Panc1 (cell line): ENCODE measurements around the gene STEAP2. TPM values are rescaled to one million over a fixed set of nuclear protein-coding genes. Genes with fewer than 3 reads are reported as not detected.
"Not testable (repeated sequence)": the region's sequence is repeated elsewhere in the genome, so short reads cannot be mapped to it uniquely, and the experiment has no call there.

Experiments used
- ATAC-seq: fragments of 200-7000 bp; cut with Tn5 transposase; 2 replicates; pipeline ENCODE4 v1.9.1; 2020; ENCODE audit warnings: mild to moderate bottlenecking, moderate library complexity
- BruUV-seq: library from RNA; stranded (reverse); fragments of 400-500 nt; replicated peaks from 2 replicates; lab custom pipeline; 2021; lab: Mats Ljungman, UMichigan
- CTCF ChIA-PET: fragments of 300-600 bp; sonication (Branson Sonifier 250); formaldehyde crosslinking; loops from one replicate; lab custom pipeline; 2022; ENCODE audit warnings: antibody characterized with exemption; lab: Charles Lee
- POLR2A ChIA-PET: fragments of 300-600 bp; sonication (Branson Sonifier 250); formaldehyde crosslinking; loops from one replicate; lab custom pipeline; 2022; ENCODE audit warnings: antibody characterized with exemption; lab: Charles Lee
- DNase-seq: peaks from one replicate; pipeline ENCODE4 v3.0.0-alpha.2; 2010; ENCODE audit warnings: low read depth, low spot score
- H3K27ac ChIP-seq: 2 replicates; pipeline ENCODE4 v1.5.1; 2011; ENCODE audit warnings: mild to moderate bottlenecking, low read length, inconsistent platforms
- H3K27me3 ChIP-seq: fragments of 200-500 bp; sonication (Bioruptor generic); 2 replicates; pipeline ENCODE4 v1.6.0; 2014; ENCODE audit warnings: low read length, inconsistent platforms; ENCODE audit not compliant: control insufficient read depth, insufficient read depth
- H3K36me3 ChIP-seq: fragments of 200-500 bp; sonication (Bioruptor generic); 2 replicates; pipeline ENCODE4 v1.5.1; 2014; ENCODE audit warnings: inconsistent platforms, mild to moderate bottlenecking, low read length, moderate library complexity; ENCODE audit not compliant: control insufficient read depth, insufficient read depth
- H3K4me1 ChIP-seq: 2 replicates; pipeline ENCODE4 v1.5.1; 2011; ENCODE audit warnings: inconsistent platforms, mild to moderate bottlenecking, low read length, moderate library complexity; ENCODE audit not compliant: control insufficient read depth, insufficient read depth
- H3K4me3 ChIP-seq, 2 experiments: 2 replicates each; pipeline ENCODE4 v1.5.1; 2011 to 2012; ENCODE audit warnings: low read depth in 2 of 2, low read length in 2 of 2, mild to moderate bottlenecking in 2 of 2, inconsistent platforms in 1 of 2, moderate library complexity in 1 of 2
- H3K9me3 ChIP-seq: fragments of 200-500 bp; sonication (Bioruptor generic); 2 replicates; pipeline ENCODE4 v1.5.1; 2014; ENCODE audit warnings: low read depth, mild to moderate bottlenecking, inconsistent platforms, low read length, moderate library complexity; ENCODE audit not compliant: control insufficient read depth, insufficient read depth
- CTCF ChIP-seq: fragments of 450-650 bp; IDR thresholded peaks from 2 replicates; pipeline ENCODE4 v1.5.1; 2017; ENCODE audit warnings: mild to moderate bottlenecking
- POLR2AphosphoS5 ChIP-seq: IDR thresholded peaks from 2 replicates; pipeline ENCODE4 v1.6.1; 2012; ENCODE audit warnings: mild to moderate bottlenecking, low read depth, low read length, moderate library complexity
- REST ChIP-seq, 2 experiments: IDR thresholded peaks; 2 replicates each; pipeline ENCODE4 v1.6.1; 2011 to 2012; ENCODE audit warnings: low read depth in 2 of 2, control low read depth in 1 of 2, low read length in 1 of 2, mild to moderate bottlenecking in 1 of 2, moderate library complexity in 1 of 2; ENCODE audit not compliant: insufficient read depth in 1 of 2
- SIN3A ChIP-seq: IDR thresholded peaks from 2 replicates; pipeline ENCODE4 v1.6.1; 2012; ENCODE audit warnings: low read depth, mild to moderate bottlenecking, low read length, moderate library complexity, borderline replicate concordance; ENCODE audit not compliant: insufficient read depth
- TCF7L2 ChIP-seq: IDR thresholded peaks from 2 replicates; pipeline ENCODE4 v1.6.1; 2011; ENCODE audit warnings: mild to moderate bottlenecking, low read depth, low read length, inconsistent platforms
- in situ Hi-C: cut with HindIII; loops from 2 replicates; pipeline ENCODE4 v1.10.0; 2016; ENCODE audit warnings: low sequenced_read_pairs, low pct_unique_long_range_greater_than_20kb
- intact Hi-C: fragments of 100-400 bp; cut with micrococcal nuclease; formaldehyde crosslinking; loops from one replicate; pipeline ENCODE4 v1.10.0; 2022; ENCODE audit not compliant: unreplicated experiment
- total RNA-seq: library from RNA; stranded (reverse); gene quantifications from one replicate; pipeline ENCODE4 v1.2.1, GENCODE V29; 2021; ENCODE audit not compliant: unreplicated experiment

The STEAP2 gene
- total RNA-seq, 1 experiment from 2014 or later: 4.1 TPM

DNA sequence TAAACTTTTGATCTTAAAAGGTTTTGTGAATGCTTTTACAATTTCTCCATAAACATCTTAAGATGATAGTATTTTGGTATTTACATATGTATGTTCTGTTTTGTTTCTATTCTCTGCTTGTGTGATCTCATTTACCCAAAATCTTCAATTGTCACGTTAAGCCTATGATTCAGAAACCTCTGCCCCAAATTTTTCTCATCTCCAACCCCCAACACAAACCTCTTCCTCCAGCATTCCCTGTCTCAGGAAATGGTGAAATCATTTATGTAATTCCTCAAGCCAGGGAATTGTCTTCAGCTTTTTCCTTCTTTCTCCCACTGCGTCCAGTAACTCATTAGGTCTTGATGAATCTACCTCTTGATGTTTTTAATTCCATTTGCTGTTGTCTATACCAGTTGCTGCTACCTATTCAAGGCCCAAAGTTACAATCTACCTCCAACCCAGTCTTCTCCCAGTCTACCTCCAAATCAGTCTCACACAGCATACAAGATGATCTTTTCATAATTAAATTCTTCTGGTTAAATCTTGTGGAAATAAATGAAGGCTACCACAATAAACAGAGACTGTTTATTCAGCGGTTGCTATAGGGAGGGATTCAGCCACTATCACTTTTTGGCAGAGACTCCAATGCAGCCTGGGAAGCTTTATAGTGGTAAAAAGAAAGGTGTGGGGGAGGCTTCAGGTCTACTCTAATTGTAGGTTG, 39.2 kb downstream of the STEAP2 start:
- ChIA-PET CTCF (no interaction called here), POLR2A (no interaction called here)
- intact Hi-C loops: no loop called here
- no TSS peak for BruUV-seq
- TF ChIP-seq REST (IDR thresholded peaks at IDR 0.05; ENCODE audit: insufficient read depth in 1 of 2, low read depth in 2 of 2, low read length in 1 of 2) (no peak), TCF7L2 (no peak), SIN3A (no peak), POLR2AphosphoS5 (no peak), CTCF (no peak)
- Histone ChIP-seq H3K4me3 (no peak overlapping the region), H3K27me3 (no peaks in the 10 kb centered on the region), H3K27ac (no peak overlapping the region), H3K36me3 (no peaks in the 10 kb centered on the region), H3K4me1 (peaks cover 7% of the 10 kb centered on the region), H3K9me3 (no peaks in the 10 kb centered on the region)
- ATAC-seq (no peak), DNase-seq (no peak)
- in situ Hi-C loops: no loop called here

- BruUV-seq: no TSS peak
- Histone ChIP-seq H3K36me3 (no peaks in the 10 kb centered on the region), H3K27me3 (no peaks in the 10 kb centered on the region), H3K4me3 (no peak overlapping the region), H3K27ac (no peak overlapping the region), H3K9me3 (no peaks in the 10 kb centered on the region), H3K4me1 (peaks cover 2% of the 10 kb centered on the region; the same call in 1 of the 2 replicates)
- in situ Hi-C loops (no loop called here), intact Hi-C loops (no loop called here)
- TF ChIP-seq TCF7L2 (no peak), POLR2AphosphoS5 (no peak), REST (IDR thresholded peaks at IDR 0.05; ENCODE audit: insufficient read depth in 1 of 2, low read depth in 2 of 2, low read length in 1 of 2) (no peak), CTCF (no peak), SIN3A (no peak)
- ATAC-seq: no peak
- DNase-seq: no peak
- ChIA-PET CTCF (no interaction called here), POLR2A (no interaction called here)
Observed at GRCh38 chr7:90251304-90251635, 39.7 kb downstream of the STEAP2 start.

DNA sequence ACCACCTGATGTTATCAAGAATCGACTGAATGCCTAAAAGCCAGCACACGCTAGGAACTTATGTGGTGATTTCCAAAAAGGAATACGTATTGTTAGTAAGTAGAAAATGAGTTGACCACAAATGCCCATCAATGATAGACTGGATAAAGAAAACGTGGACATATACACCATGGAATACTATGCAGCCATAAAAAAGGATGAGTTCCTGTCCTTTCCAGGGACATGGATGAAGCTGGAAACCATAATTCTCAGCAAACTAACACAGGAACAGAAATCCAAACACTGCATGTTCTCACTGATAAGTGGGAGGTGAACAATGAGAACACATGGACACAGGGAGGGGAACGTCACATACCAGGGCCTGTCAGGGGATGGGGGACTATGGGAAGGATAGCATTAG, 44.5 kb downstream of the STEAP2 start:
- H3K27ac ChIP-seq, H3K9me3 ChIP-seq, CTCF ChIA-PET, ATAC-seq, H3K4me1 ChIP-seq, H3K4me3 ChIP-seq, BruUV-seq, H3K27me3 ChIP-seq, in situ Hi-C loops, H3K36me3 ChIP-seq, DNase-seq, intact Hi-C loops, POLR2A ChIA-PET: not testable (repeated sequence)
